ENCODE results near the gene DCLK1.

GRCh38 chr13:35789335-35790165 is 341.6 kb downstream of the DCLK1 start:
- TF ChIP-seq POLR2A (IDR thresholded peaks at IDR 0.05; ENCODE audit: low read length), result no peak
- no peak for TF ChIP-seq GATA1 (IDR thresholded peaks at IDR 0.05; ENCODE audit: low read depth, low read length)

All from erythroblast (primary cell).